HS-5 (cell line): ENCODE measurements around the gene SPTLC2.
"Not testable (repeated sequence)": the region's sequence is repeated elsewhere in the genome, so short reads cannot be mapped to it uniquely, and the experiment has no call there.

Source experiments
- DNase-seq: peaks from one replicate; pipeline ENCODE4 v3.0.0-alpha.2; 2012; ENCODE audit warnings: low read depth

SPTLC2 gene, protein sequence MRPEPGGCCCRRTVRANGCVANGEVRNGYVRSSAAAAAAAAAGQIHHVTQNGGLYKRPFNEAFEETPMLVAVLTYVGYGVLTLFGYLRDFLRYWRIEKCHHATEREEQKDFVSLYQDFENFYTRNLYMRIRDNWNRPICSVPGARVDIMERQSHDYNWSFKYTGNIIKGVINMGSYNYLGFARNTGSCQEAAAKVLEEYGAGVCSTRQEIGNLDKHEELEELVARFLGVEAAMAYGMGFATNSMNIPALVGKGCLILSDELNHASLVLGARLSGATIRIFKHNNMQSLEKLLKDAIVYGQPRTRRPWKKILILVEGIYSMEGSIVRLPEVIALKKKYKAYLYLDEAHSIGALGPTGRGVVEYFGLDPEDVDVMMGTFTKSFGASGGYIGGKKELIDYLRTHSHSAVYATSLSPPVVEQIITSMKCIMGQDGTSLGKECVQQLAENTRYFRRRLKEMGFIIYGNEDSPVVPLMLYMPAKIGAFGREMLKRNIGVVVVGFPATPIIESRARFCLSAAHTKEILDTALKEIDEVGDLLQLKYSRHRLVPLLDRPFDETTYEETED

DNA sequence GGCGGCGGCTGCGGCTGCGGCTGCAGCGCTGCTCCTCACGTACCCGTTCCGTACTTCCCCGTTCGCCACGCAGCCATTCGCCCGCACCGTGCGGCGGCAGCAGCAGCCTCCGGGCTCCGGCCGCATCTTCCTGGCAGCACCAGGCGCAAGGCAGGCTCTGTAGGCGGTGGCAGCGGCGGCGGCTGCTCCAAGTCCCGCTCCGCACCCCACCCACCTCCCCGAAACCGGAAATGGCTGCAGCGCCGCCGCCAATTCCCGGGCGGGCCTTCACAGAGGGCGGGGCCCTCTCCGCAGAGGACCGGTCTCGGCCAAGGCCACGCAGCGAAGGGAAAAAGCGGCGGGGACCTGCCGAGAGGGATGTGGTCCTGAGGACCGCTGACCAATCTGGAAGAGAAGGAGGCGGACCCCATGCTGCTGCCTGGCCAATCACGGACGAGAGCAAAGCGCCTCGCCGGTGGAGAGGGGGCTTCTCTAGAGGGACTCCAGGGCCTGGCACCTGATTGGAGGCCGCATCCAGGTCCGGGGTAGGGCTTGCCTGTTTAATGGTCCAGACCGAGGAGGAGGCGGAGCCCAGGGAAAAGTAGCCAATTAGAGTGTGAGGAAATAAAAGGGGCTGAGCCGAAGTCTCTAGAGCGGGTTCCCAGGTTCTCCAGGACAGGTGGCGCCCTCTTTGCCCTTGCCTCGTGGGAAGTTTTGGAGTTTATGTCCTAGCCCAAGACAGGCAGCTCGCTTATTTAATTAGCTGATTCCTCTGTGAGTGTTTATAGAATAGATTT, at the start of gene SPTLC2:
SPTLC2 (minus strand) TSS at position 184 of the 776 bp plus-strand sequence; CDS start at position 126, 58 bp downstream.
- DNase-seq, result peak; percentile 93

DNA sequence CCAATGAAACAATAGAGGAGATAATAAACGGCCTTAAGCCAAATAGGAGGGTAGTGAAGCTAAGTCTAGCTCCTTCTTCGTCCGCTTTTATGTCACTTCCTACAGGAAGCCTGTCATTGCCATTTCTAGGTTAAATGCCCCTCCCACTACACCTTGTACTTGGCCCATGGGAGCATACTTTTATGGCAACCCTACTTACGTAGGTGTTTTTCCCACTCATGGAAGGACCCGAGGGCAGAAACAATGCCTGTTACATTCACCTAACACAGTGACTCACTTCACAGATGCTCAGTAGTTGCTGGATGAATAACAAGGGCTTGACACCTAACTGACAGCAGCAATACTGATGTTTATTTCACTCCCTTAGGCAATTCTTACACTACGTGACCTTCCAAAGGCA, 46.9 kb upstream of the SPTLC2 start:
- no peak for DNase-seq

GRCh38 chr14:77661562-77661961, 45.1 kb upstream of the SPTLC2 start:
- DNase-seq, result not testable (repeated sequence)

GRCh38 chr14:77660754-77661153, 44.3 kb upstream of the SPTLC2 start:
- DNase-seq, result no peak

GRCh38 chr14:77659831-77660230, 43.4 kb upstream of the SPTLC2 start:
- no peak for DNase-seq

DNA sequence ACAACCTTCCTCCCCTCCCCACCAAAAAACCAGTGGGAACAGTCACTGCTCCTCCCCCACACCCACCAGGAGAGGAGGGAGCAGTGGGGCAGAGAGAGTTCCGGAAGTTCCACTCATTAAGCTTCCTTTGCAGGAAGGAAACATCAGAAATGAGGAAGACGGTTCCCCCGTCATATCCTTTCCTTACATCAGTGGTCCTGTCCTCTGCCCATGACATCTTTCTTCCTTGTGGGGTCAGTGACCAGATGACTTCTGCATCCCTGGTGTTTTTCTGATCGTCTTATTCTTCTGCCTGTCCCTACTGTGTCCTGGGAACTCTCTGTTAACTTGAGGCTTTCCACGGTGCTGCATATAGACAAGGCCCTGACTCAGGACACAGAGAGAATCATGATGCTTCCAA, 40.8 kb upstream of the SPTLC2 start:
- no peak for DNase-seq

GRCh38 chr14:77654001-77654441, 37.6 kb upstream of the SPTLC2 start:
- no peak for DNase-seq

- no peak for DNase-seq
These were observed 32.9 kb upstream of the SPTLC2 start for GRCh38 chr14:77649326-77649725.

DNA sequence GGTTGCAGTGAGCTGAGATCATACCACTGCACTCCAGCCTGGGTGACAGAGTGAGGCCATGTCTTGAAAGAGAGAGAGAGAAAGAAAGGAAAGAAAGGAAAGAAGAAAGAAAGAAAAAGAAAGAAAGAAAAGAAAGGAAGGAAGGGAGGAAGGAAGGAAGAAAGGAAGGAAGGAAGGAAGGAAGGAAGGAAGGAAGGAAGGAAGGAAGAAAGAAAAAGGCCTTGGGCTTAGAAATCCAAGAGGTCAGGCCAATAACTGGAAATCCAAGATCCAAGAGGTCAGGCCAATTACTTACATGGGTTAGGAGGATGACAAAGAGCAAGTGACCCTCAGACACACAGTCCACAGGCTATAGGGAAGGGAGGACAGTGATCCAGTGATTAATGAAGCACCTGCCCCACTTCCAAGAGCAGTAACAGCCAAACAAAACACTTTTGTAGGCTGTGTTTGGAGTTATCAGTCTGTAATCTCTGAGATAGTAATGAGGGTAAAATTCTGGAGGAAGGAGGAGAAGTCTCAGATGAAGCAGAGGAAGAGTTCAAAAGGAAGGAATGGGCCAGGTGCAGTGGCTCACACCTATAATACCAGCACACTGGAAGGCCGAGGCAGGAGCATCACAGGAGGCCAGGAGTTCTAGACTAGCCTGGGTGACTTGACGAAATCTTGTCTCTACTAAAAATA, 32.2 kb upstream of the SPTLC2 start:
- no peak for DNase-seq

DNA sequence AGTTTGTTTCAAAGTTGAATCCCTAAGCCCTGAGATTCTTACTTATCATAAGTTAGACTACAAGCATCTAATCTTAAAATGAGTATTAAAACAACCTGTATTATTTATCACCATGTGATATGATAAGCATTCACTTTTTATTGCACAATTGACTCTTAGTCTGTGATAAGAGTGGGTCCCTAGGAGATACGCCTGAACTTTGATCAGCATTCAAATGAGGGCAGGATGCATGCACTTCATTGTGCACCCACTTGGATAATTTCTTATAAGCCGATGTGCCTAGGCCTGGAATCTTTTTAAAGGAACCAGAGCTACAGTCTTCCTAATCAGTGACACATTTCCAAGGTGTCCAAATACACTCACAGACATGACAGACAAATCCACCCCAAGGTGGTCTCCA, 31.4 kb upstream of the SPTLC2 start:
- no peak for DNase-seq

DNA sequence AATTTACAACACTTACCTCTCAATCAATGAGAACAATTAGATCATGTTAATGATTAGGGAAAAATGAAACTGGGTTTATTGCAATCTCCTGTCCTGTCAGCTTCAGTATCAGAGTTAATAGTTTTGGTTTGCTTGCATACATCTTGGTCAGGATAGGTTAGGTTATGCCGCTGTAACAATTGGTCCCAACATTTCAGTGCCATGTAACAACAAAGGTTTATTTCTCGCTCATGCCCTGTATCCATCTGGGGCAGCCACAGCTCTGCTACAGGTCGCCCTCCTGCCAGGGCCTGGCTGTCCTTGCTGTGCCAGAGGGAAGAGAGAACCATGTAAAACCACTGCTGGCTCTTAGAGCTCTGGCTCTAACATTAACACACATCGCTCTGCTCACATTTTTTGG, 30.5 kb upstream of the SPTLC2 start:
- DNase-seq, result no peak

DNA sequence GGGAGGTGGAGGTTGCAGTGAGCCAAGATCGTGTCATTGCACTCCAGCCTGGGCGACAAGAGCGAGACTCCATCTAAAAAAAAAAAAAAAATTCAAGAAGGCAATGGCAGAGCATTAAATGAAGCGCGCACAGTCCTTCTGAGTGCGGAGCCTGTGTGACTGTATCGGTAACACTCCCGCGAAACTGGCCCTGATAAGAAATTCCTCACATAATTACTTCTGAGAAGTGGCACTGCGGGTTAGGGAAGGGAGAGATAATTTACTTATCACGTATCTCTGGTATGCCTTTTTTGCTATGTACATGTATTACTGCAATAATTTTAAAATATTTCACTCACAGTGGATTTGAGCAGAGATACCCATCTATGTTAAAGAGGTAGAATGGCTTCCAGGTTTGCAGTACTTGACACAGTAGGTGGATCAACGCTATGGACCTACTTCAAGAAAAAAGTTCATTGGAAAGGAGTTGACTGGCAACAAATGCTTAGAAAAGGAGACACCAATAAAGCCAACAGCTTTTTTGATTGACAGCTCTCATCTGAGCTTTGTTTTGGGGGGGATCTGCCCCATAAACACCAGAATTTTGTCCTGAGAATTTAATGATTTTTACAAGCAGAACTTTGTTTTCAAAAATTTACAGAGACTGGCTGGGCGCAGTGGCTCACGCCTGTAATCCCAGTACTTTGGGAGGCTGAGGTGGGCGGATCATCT, 29.2 kb upstream of the SPTLC2 start:
- DNase-seq, result no peak

- DNase-seq, result no peak
These were observed 26.0 kb upstream of the SPTLC2 start for GRCh38 chr14:77642407-77642806.

DNA sequence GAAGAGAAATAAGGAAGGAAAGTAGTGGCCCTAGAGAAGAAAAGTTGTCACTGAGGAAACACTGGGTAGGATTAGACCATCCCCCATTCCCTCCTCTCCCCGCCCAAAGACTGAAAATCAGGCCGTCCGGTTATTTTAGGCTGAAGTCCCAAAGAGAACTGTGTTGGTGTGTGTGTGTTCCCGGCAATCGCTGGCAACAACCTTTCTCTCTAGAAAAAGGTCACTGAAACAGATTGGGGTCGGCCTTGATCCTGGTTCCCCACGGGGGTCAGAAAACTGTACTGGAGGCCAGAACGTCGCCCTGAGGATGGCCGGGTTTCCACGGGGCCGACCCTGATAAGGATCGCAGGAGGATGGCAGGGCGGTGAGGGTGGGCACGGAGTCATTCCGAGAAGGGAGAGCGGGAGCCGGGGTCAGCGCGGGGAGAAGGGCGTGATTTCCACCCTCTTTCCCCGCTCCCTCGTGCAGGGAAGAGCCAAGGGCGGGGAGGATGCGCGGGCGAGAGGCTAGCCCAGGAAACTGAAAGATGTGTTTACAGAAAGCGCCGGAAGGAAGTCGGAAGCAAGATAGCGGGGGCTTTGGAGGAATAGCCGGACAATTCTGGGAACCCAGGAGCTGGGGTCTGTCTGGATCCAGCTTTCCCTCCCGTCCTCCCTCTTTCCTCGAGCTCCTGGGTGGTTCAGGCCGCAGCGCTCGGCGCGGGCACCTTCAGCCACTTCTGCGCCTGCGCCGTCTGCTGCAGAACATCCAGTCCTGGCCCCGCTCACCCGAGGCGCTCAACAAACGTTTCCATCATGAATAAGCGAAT, 25.3 kb upstream of the SPTLC2 start:
- no peak for DNase-seq

DNA sequence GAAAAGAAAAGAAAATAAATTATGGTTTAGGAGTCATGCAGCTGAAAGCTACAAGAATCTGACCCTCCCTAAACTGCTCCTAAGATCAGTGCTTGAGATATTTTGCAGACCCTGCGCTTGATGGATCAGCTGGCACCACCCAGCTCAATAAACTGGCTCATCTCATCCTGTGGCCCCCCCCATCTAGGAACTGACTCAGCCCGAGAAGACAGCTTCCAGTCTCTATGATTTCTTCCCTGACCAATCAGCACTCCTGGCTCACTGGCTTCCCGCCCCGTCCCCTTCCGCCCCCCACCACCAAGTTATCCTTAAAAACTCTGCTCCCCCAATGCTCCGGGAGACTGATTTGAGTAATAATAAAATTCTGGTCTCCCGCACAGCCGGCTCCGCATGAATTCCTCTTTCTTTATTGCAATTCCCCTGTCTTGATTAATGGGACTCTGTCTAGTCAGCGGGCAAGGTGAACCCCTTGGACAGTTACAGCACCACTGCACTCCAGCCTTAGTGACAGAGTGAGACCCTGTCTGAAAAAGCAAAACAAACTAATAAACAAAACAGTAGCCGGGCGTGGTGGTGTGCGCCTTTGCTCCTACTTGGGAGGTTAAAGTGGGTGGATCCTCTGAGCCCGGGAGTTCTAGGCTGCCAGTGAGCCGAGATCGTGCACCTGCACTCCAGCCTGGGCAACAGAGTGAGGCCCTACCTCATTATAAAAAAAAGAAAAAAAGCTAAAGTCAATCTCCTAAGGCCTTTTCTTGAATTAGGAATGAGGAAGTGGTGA, 24.5 kb upstream of the SPTLC2 start:
- DNase-seq, result no peak

DNA sequence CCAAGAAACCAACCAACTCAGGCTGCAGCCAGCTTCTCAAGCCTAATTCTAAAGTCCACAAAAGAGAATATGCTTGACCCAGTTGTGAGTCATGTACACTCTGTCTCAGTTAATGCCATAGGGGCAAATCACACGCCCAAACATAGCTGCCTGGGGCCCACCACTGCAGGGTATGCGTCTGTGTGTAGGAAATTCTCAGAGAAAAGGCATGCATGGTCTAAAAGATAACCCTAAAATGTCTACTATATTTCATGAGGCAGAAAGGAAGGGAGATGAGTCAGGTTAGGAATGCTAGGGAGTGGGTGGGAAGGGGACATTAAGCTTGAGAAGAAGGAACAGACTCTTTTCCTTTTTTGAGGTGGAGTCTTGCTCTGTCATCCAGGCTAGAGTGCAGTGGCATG, 22.3 kb upstream of the SPTLC2 start:
- DNase-seq, result peak; percentile 88

DNA sequence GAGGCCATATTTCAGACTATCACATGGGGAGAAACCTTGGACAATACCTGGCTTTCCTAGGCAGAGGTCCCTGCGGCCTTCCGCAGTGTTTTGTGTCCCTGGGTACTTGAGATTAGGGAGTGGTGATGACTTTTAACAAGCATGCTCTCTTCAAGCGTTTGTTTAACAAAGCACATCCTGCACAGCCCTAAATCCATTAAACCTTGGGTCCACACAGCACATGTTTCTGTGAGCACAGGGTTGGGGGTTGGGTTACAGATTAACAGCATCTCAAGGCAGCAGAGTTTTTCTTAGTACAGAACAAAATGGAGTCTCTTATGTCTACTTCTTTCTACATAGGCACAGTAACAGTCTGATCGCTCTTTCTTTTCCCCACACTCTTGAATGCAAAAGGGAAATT, 19.4 kb upstream of the SPTLC2 start:
- DNase-seq, result not testable (repeated sequence)

GRCh38 chr14:77635466-77635865, 19.0 kb upstream of the SPTLC2 start:
- not testable (repeated sequence) for DNase-seq

- no peak for DNase-seq
These were observed 13.7 kb upstream of the SPTLC2 start for GRCh38 chr14:77630111-77630510.

GRCh38 chr14:77625360-77625759, 8.9 kb upstream of the SPTLC2 start:
- DNase-seq, result no peak
